Ovary (tissue), 3 donors: ENCODE data around the gene MEGF6.

Source experiments
- CTCF ChIP-seq, 3 donors: fragments of 450-650 bp in 2 of 3; fragments of 200-600 bp in 1 of 3; IDR thresholded peaks; one replicate each; pipeline versions ENCODE4 v1.5.1 to v1.8.0; 2016 to 2022; ENCODE audit warnings: antibody characterized with exemption in 3 of 3, mild to moderate bottlenecking in 1 of 3
- POLR2A ChIP-seq: fragments of 450-650 bp; IDR thresholded peaks from one replicate; pipeline ENCODE4 v1.6.1; 2017; ENCODE audit warnings: antibody characterized with exemption, mild to moderate bottlenecking, moderate library complexity
- donor health status: DM: no; HTN: no; CAD: no.

DNA sequence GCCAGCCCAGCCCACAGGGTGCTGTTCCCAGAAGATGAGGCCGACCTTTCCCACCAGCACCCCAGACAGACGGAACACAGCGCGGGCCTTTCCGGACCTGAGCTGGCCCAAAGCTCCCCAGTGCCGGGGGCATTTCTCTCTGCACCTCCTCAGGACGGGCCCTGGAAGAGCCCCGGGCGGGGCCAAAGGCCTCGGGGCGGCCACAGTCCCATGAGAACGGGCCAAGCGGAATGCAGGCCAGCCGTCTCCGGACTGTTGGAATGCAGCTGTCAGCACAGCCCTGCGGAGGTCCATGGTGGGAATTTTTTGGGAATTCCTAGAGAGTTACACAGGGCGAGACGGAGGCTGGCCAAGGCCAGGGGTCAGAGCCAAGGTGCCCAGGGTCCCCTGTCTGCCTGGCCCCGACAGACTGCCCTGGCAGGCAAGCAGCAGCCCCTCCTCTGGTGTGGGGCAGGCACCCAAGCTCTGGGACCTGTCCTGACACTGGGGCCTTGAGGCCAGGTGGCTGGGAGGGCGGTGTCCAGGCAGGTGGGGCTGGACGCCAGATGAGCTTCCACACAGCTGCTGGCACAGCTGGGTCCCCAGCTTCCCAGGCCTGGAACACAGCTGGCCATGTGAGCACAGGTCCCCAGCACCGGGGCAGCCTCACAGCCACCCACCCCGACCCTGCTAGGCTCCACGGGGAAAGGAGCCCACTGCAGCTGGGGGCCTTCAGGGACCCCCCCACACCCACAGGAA lies 63.0 kb downstream of the MEGF6 start:
- TF ChIP-seq CTCF (IDR thresholded peaks at IDR 0.05) (no peak), POLR2A (no peak)
